Neutrophil (primary cell): ENCODE data around the gene DCLK1.

ENCODE experiments used
- H3K27ac ChIP-seq: fragments of 200-600 bp; sonication (generic); 2 replicates; pipeline ENCODE4 v1.5.1; 2016; ENCODE audit warnings: mild to moderate bottlenecking, moderate library complexity
- H3K27me3 ChIP-seq: fragments of 200-600 bp; sonication (generic); 2 replicates; pipeline ENCODE4 v1.6.0; 2016; ENCODE audit warnings: mild to moderate bottlenecking
- H3K36me3 ChIP-seq: fragments of 200-600 bp; sonication (generic); 2 replicates; pipeline ENCODE4 v1.5.1; 2017
- H3K4me1 ChIP-seq, 2 experiments: fragments of 200-600 bp in 1 of 2; sonication (generic) in 1 of 2; 1 replicate in 1 of 2; 2 replicates in 1 of 2; pipeline versions ENCODE4 v1.5.1 to v1.6.1; 2013 to 2016; ENCODE audit warnings: low read depth in 1 of 2, low read length in 1 of 2, mild to moderate bottlenecking in 1 of 2, moderate library complexity in 1 of 2; ENCODE audit not compliant: control insufficient read depth in 1 of 2, insufficient read depth in 1 of 2
- H3K4me3 ChIP-seq, 2 experiments: fragments of 200-600 bp in 1 of 2; sonication (generic) in 1 of 2; 1 replicate in 1 of 2; 2 replicates in 1 of 2; pipeline ENCODE4 v1.5.1; 2013 to 2016; ENCODE audit warnings: low read depth in 1 of 2, low read length in 1 of 2, mild to moderate bottlenecking in 1 of 2, moderate library complexity in 1 of 2
- H3K9me3 ChIP-seq: fragments of 200-600 bp; sonication (generic); 2 replicates; pipeline ENCODE4 v1.5.1; 2016
- CTCF ChIP-seq: fragments of 200-600 bp; sonication (generic); IDR thresholded peaks from 2 replicates; pipeline ENCODE4 v1.5.1; 2016; ENCODE audit warnings: antibody characterized with exemption

DCLK1 gene

GRCh38 chr13:35833608-35834275, 297.4 kb downstream of the DCLK1 start:
- Histone ChIP-seq H3K9me3 (no peaks in the 10 kb centered on the region), H3K36me3 (no peaks in the 10 kb centered on the region), H3K27ac (no peak overlapping the region), H3K27me3 (no peaks in the 10 kb centered on the region), H3K4me1 (no peaks in the 10 kb centered on the region), H3K4me3 (no peak overlapping the region)
- no peak for TF ChIP-seq CTCF

- no peaks in the 10 kb centered on the region for H3K4me1 ChIP-seq
- no peak for TF ChIP-seq CTCF
- H3K27me3 ChIP-seq = no peaks in the 10 kb centered on the region
These were observed 298.2 kb downstream of the DCLK1 start for GRCh38 chr13:35833031-35833430.

GRCh38 chr13:35832551-35832950, 298.6 kb downstream of the DCLK1 start:
- no peak for TF ChIP-seq CTCF
- Histone ChIP-seq H3K27me3 (no peaks in the 10 kb centered on the region), H3K4me1 (no peaks in the 10 kb centered on the region), H3K4me3 (no peak overlapping the region), H3K9me3 (no peaks in the 10 kb centered on the region), H3K36me3 (no peaks in the 10 kb centered on the region), H3K27ac (no peak overlapping the region)

More at GRCh38 chr13:35833031-35833430, 298.2 kb downstream of the DCLK1 start:
- H3K27ac ChIP-seq = no peak overlapping the region
- no peak overlapping the region for H3K4me3 ChIP-seq
- no peaks in the 10 kb centered on the region for H3K36me3 ChIP-seq
- no peaks in the 10 kb centered on the region for H3K9me3 ChIP-seq

GRCh38 chr13:35830850-35831450, 300.2 kb downstream of the DCLK1 start:
- H3K27ac ChIP-seq = no peak overlapping the region
- no peak overlapping the region for H3K4me3 ChIP-seq
- no peaks in the 10 kb centered on the region for H3K36me3 ChIP-seq
- H3K4me1 ChIP-seq = no peaks in the 10 kb centered on the region
- no peak for TF ChIP-seq CTCF
- no peaks in the 10 kb centered on the region for H3K9me3 ChIP-seq
- no peaks in the 10 kb centered on the region for H3K27me3 ChIP-seq

- no peak overlapping the region for H3K4me3 ChIP-seq
- H3K27me3 ChIP-seq = no peaks in the 10 kb centered on the region
- no peak overlapping the region for H3K27ac ChIP-seq
- no peaks in the 10 kb centered on the region for H3K4me1 ChIP-seq
- no peak for TF ChIP-seq CTCF
- no peaks in the 10 kb centered on the region for H3K36me3 ChIP-seq
- no peaks in the 10 kb centered on the region for H3K9me3 ChIP-seq
These were observed 304.4 kb downstream of the DCLK1 start for GRCh38 chr13:35826626-35827254.
